WTC11 (cell line): ENCODE results near the gene ARRB2. TPM values are rescaled to one million over a fixed set of nuclear protein-coding genes. Genes with fewer than 3 reads are reported as not detected.

Source experiments
- ATAC-seq: fragments of 200-7000 bp; cut with Tn5 transposase; 2 replicates; pipeline ENCODE4 v1.10.0; 2021; ENCODE audit warnings: mild to moderate bottlenecking, moderate library complexity
- CTCF ChIA-PET: fragments of 300-600 bp; sonication (Branson Sonifier 250); formaldehyde crosslinking; loops from one replicate; lab custom pipeline; 2021; ENCODE audit warnings: antibody characterized with exemption; lab: Charles Lee
- POLR2A ChIA-PET: fragments of 350-600 bp; sonication (Branson Sonifier 250); formaldehyde crosslinking; loops from one replicate; lab custom pipeline; 2021; ENCODE audit warnings: antibody characterized with exemption; lab: Charles Lee
- DNase-seq: peaks from one replicate; pipeline ENCODE4 v3.0.0; 2021; ENCODE audit warnings: low spot score
- H3K27ac Mint-ChIP-seq: 2 replicates; pipeline ENCODE4 v1.8.0; 2021; ENCODE audit warnings: mixed read lengths
- H3K27me3 Mint-ChIP-seq: 2 replicates; pipeline ENCODE4 v1.8.0; 2021; ENCODE audit warnings: low read depth, mild to moderate bottlenecking, moderate library complexity, mixed read lengths
- H3K36me3 Mint-ChIP-seq: 2 replicates; pipeline ENCODE4 v1.8.0; 2021; ENCODE audit warnings: mixed read lengths
- H3K4me1 Mint-ChIP-seq: 2 replicates; pipeline ENCODE4 v1.8.0; 2022; ENCODE audit warnings: mixed read lengths
- H3K4me3 Mint-ChIP-seq: 2 replicates; pipeline ENCODE4 v1.8.0; 2021; ENCODE audit warnings: mild to moderate bottlenecking, moderate library complexity, mixed read lengths
- H3K9me3 Mint-ChIP-seq: 2 replicates; pipeline ENCODE4 v1.8.0; 2021; ENCODE audit warnings: mixed read lengths
- ARID4B ChIP-seq: sonication (generic); formaldehyde crosslinking; IDR thresholded peaks from 2 replicates; pipeline ENCODE4 v1.8.0; 2023; ENCODE audit warnings: missing genetic modification reagents, mild to moderate bottlenecking, borderline replicate concordance
- ATF1 ChIP-seq: sonication (generic); formaldehyde crosslinking; IDR thresholded peaks from 2 replicates; pipeline ENCODE4 v1.8.1; 2023; ENCODE audit warnings: mild to moderate bottlenecking, moderate library complexity, missing genetic modification reagents
- E2F5 ChIP-seq: sonication (generic); formaldehyde crosslinking; IDR thresholded peaks from 2 replicates; pipeline ENCODE4 v1.8.1; 2022; ENCODE audit warnings: mild to moderate bottlenecking, moderate library complexity, missing genetic modification reagents
- ETV6 ChIP-seq: sonication (generic); formaldehyde crosslinking; IDR thresholded peaks from 2 replicates; pipeline ENCODE4 v1.8.1; 2022; ENCODE audit warnings: mild to moderate bottlenecking, missing genetic modification reagents
- FOXK1 ChIP-seq: sonication (generic); formaldehyde crosslinking; IDR thresholded peaks from 2 replicates; pipeline ENCODE4 v1.8.0; 2022; ENCODE audit warnings: mild to moderate bottlenecking, moderate library complexity, missing genetic modification reagents
- IRF1 ChIP-seq: sonication (generic); formaldehyde crosslinking; IDR thresholded peaks from 2 replicates; pipeline ENCODE4 v1.8.0; 2023; ENCODE audit warnings: missing genetic modification reagents
- IRF2 ChIP-seq: sonication (generic); formaldehyde crosslinking; IDR thresholded peaks from 2 replicates; pipeline ENCODE4 v1.8.0; 2022; ENCODE audit warnings: low read depth, missing genetic modification reagents, borderline replicate concordance
- SMAD4 ChIP-seq: sonication (generic); formaldehyde crosslinking; IDR thresholded peaks from 2 replicates; pipeline ENCODE4 v1.8.0; 2022; ENCODE audit warnings: mild to moderate bottlenecking, missing genetic modification reagents
- SP1 ChIP-seq: sonication (generic); formaldehyde crosslinking; conservative IDR thresholded peaks from 2 replicates; pipeline ENCODE4 v1.8.1; 2022; ENCODE audit warnings: missing genetic modification reagents
- USF2 ChIP-seq: sonication (generic); formaldehyde crosslinking; IDR thresholded peaks from 2 replicates; pipeline ENCODE4 v1.8.1; 2023; ENCODE audit warnings: mild to moderate bottlenecking, missing genetic modification reagents, moderate library complexity
- ZNF138 ChIP-seq: sonication (generic); formaldehyde crosslinking; conservative IDR thresholded peaks from 2 replicates; pipeline ENCODE4 v1.8.1; 2022; ENCODE audit warnings: mild to moderate bottlenecking, moderate library complexity, missing genetic modification reagents
- ZNF232 ChIP-seq: sonication (generic); formaldehyde crosslinking; IDR thresholded peaks from 2 replicates; pipeline ENCODE4 v1.8.0; 2022; ENCODE audit warnings: mild to moderate bottlenecking, missing genetic modification reagents
- ZNF423 ChIP-seq: fragments of 250-450 bp; sonication (Bioruptor Pico); IDR thresholded peaks from 2 replicates; pipeline ENCODE4 v2.1.2; 2022; ENCODE audit warnings: mild to moderate bottlenecking, moderate library complexity
- ZNF532 ChIP-seq: fragments of 250-450 bp; sonication (Bioruptor Pico); IDR thresholded peaks from 2 replicates; pipeline ENCODE4 v1.9.0; 2021; ENCODE audit warnings: mild to moderate bottlenecking, borderline replicate concordance
- ZNF671 ChIP-seq: fragments of 250-450 bp; sonication (Bioruptor Pico); IDR thresholded peaks from 2 replicates; pipeline ENCODE4 v1.8.0; 2021; ENCODE audit warnings: mild to moderate bottlenecking
- ZSCAN18 ChIP-seq: fragments of 250-450 bp; sonication (Bioruptor Pico); IDR thresholded peaks from 2 replicates; pipeline ENCODE4 v2.1.2; 2022; ENCODE audit warnings: mild to moderate bottlenecking, moderate library complexity
- total RNA-seq: library from RNA; stranded (reverse); gene quantifications from 3 replicates; pipeline ENCODE4 v1.2.3, GENCODE V29; 2021

The ARRB2 gene
- total RNA-seq, 1 experiment from 2014 or later, result 87.8 TPM

GRCh38 chr17:4744999-4745969 lies 34.9 kb downstream of the ARRB2 start:
- H3K9me3 Mint-ChIP-seq, result no peaks in the 10 kb centered on the region
- DNase-seq, result peak; percentile 77
- H3K4me3 Mint-ChIP-seq, result peak overlapping the region; percentile 92
- peaks cover 41% of the 10 kb centered on the region for H3K27me3 Mint-ChIP-seq
- peaks cover 26% of the 10 kb centered on the region for H3K4me1 Mint-ChIP-seq
- TF ChIP-seq SP1 (CRISPR knock-in tag) (peak; percentile 68), ZSCAN18 (CRISPR knock-in tag) (no peak), ZNF423 (peak; percentile 97), USF2 (CRISPR knock-in tag) (0 out of 2 replicates have a peak, but pooled peaks have one; percentile 5)
- POLR2A ChIA-PET, result no interaction called here
- peak; percentile 95 for ATAC-seq
- H3K36me3 Mint-ChIP-seq, result no peaks in the 10 kb centered on the region
- H3K27ac Mint-ChIP-seq, result peak overlapping the region; percentile 72; the same call in 1 of the 2 replicates
- CTCF ChIA-PET, result interaction anchor here (0.5 to 2.3 kb wide), 9 partner anchors 18 to 178 kb away, joined by 3 to 13 read pairs (median 4); partner anchors contain the start of genes GLTPD2, PLD2, PSMB6 and VMO1

GRCh38 chr17:4747847-4748246 lies 37.4 kb downstream of the ARRB2 start:
- H3K27me3 Mint-ChIP-seq, result peaks cover 16% of the 10 kb centered on the region
- ATAC-seq (no peak), DNase-seq (no peak)
- ChIA-PET POLR2A (no interaction called here), CTCF (no interaction called here)
- H3K36me3 Mint-ChIP-seq, result no peaks in the 10 kb centered on the region
- no peak overlapping the region; the same call in 1 of the 2 replicates for H3K27ac Mint-ChIP-seq
- H3K9me3 Mint-ChIP-seq, result no peaks in the 10 kb centered on the region
- TF ChIP-seq ZNF671 (CRISPR knock-in tag) (no peak), IRF2 (CRISPR knock-in tag) (no peak), SMAD4 (no peak), ZNF232 (CRISPR knock-in tag) (no peak)
- H3K4me3 Mint-ChIP-seq, result no peak overlapping the region
- peaks cover 24% of the 10 kb centered on the region for H3K4me1 Mint-ChIP-seq

- Mint-ChIP-seq H3K36me3 (no peaks in the 10 kb centered on the region), H3K4me1 (peaks cover 24% of the 10 kb centered on the region), H3K9me3 (no peaks in the 10 kb centered on the region), H3K4me3 (no peak overlapping the region), H3K27me3 (peaks cover 9% of the 10 kb centered on the region), H3K27ac (no peak overlapping the region)
- DNase-seq (no peak), ATAC-seq (no peak)
- ChIA-PET CTCF (interaction anchor here (1.0 to 1.3 kb wide), 2 partner anchors 41 to 151 kb away, joined by 3 to 4 read pairs; no protein-coding TSS in a partner anchor), POLR2A (no interaction called here)
- TF ChIP-seq ATF1 (no peak), IRF2 (CRISPR knock-in tag) (no peak), E2F5 (CRISPR knock-in tag) (no peak), IRF1 (CRISPR knock-in tag) (no peak), FOXK1 (no peak), ETV6 (CRISPR knock-in tag) (no peak), ZNF138 (no peak), ARID4B (CRISPR knock-in tag) (no peak), ZNF532 (no peak)
Measured at GRCh38 chr17:4748686-4749085, 38.3 kb downstream of the ARRB2 start.
